SK-N-SH (cell line): ENCODE data around the gene CHST11.

ENCODE experiments used
- CTCF ChIP-seq: fragments of 200-600 bp; sonication (generic); IDR thresholded peaks from 2 replicates; pipeline ENCODE4 v1.6.1; 2017; ENCODE audit warnings: antibody characterized with exemption, mild to moderate bottlenecking, moderate library complexity
- GABPA ChIP-seq: IDR thresholded peaks from 2 replicates; pipeline ENCODE4 v1.4.0; 2012; ENCODE audit warnings: low read depth, mild to moderate bottlenecking
- POLR2AphosphoS5 ChIP-seq: IDR thresholded peaks from 2 replicates; pipeline ENCODE4 v1.6.1; 2012; ENCODE audit warnings: low read depth, low read length
- RCOR1 ChIP-seq: fragments of 150-350 bp; IDR thresholded peaks from 2 replicates; pipeline ENCODE4 v1.6.1; 2017; ENCODE audit warnings: antibody characterized with exemption, low read length
- TAF1 ChIP-seq: IDR thresholded peaks from 2 replicates; pipeline ENCODE4 v1.6.1; 2012; ENCODE audit warnings: low read depth, mild to moderate bottlenecking, low read length, moderate library complexity, borderline replicate concordance
- TF ChIP-seq, protein P1 (sequence below): IDR thresholded peaks from 2 replicates; pipeline ENCODE4 v1.4.0; 2012; ENCODE audit warnings: low read depth
- TF ChIP-seq, protein P2 (sequence below): fragments of 150-350 bp; IDR thresholded peaks from 2 replicates; pipeline ENCODE4 v1.6.1; 2016; ENCODE audit warnings: mild to moderate bottlenecking, low read depth, low read length
- TF ChIP-seq, protein P3 (sequence below): fragments of 150-350 bp; IDR thresholded peaks from 2 replicates; pipeline ENCODE4 v1.6.1; 2017; ENCODE audit warnings: antibody characterized with exemption, low read length, low read depth, borderline replicate concordance

DNA sequence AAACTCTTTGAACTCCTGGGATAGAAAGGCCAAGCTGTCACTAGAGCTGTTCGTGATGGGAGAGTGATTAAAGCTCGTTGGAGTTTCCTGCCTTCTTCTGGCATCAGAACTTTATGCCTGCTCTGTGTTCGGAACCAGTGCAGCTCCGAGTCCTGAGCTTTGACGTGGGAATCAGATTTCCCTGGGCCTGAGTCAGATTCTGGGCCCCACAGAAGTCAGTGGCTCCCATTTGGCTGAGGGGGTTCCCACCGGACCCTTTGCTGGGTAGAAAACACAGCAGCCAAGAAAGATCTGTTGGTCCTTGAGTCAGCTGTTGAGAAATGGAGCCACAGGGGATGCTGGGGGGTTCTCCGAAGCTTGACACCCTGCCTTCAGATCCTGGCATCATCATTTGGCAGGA lies 238.0 kb downstream of the CHST11 start:
- no peak for TF ChIP-seq CTCF
- no peak for TF ChIP-seq GABPA
- TF ChIP-seq, protein P1, sequence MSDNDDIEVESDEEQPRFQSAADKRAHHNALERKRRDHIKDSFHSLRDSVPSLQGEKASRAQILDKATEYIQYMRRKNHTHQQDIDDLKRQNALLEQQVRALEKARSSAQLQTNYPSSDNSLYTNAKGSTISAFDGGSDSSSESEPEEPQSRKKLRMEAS, result no peak
- no peak for TF ChIP-seq RCOR1
- no peak for TF ChIP-seq POLR2AphosphoS5
- TF ChIP-seq, protein P2, sequence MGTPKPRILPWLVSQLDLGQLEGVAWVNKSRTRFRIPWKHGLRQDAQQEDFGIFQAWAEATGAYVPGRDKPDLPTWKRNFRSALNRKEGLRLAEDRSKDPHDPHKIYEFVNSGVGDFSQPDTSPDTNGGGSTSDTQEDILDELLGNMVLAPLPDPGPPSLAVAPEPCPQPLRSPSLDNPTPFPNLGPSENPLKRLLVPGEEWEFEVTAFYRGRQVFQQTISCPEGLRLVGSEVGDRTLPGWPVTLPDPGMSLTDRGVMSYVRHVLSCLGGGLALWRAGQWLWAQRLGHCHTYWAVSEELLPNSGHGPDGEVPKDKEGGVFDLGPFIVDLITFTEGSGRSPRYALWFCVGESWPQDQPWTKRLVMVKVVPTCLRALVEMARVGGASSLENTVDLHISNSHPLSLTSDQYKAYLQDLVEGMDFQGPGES, result no peak
- TF ChIP-seq, protein P3, sequence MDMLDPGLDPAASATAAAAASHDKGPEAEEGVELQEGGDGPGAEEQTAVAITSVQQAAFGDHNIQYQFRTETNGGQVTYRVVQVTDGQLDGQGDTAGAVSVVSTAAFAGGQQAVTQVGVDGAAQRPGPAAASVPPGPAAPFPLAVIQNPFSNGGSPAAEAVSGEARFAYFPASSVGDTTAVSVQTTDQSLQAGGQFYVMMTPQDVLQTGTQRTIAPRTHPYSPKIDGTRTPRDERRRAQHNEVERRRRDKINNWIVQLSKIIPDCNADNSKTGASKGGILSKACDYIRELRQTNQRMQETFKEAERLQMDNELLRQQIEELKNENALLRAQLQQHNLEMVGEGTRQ, result no peak
- no peak for TF ChIP-seq TAF1
